Fibroblast of lung (primary cell): ENCODE measurements around the gene TEX55. TPM values are rescaled to one million over a fixed set of nuclear protein-coding genes. Genes with fewer than 3 reads are reported as not detected.

Experiments
- DNase-seq, 2 donors: peaks; one replicate each; pipeline versions ENCODE4 v3.0.0 to v3.0.0-alpha.2; 2010; ENCODE audit warnings: low read depth in 2 of 2
- H2AFZ ChIP-seq: 2 replicates; pipeline ENCODE4 v1.5.1; 2012; ENCODE audit warnings: low read length, control low read depth, inconsistent platforms
- H3K27ac ChIP-seq: 2 replicates; pipeline ENCODE4 v1.5.1; 2011; ENCODE audit warnings: low read length, control low read depth; ENCODE audit not compliant: insufficient read depth
- H3K27me3 ChIP-seq: 2 replicates; pipeline ENCODE4 v1.5.1; 2011; ENCODE audit warnings: mild to moderate bottlenecking, low read length; ENCODE audit not compliant: control insufficient read depth, insufficient read depth
- H3K36me3 ChIP-seq: 2 replicates; pipeline ENCODE4 v1.5.1; 2011; ENCODE audit warnings: low read length; ENCODE audit not compliant: control insufficient read depth, insufficient read depth
- H3K4me1 ChIP-seq: 2 replicates; pipeline ENCODE4 v1.5.1; 2011; ENCODE audit warnings: low read length; ENCODE audit not compliant: control insufficient read depth, insufficient read depth; ENCODE audit errors: extremely low read depth
- H3K4me2 ChIP-seq: 2 replicates; pipeline ENCODE4 v1.5.1; 2011; ENCODE audit warnings: low read length, control low read depth; ENCODE audit not compliant: insufficient read depth; ENCODE audit errors: extremely low read depth
- H3K4me3 ChIP-seq, 4 experiments: fragments of 200-600 bp in 1 of 4; sonication (generic) in 1 of 4; replicated peaks in 1 of 4; 2 replicates each; pipeline ENCODE4 v1.5.1; 2011 to 2016; ENCODE audit warnings: low read length in 4 of 4, low read depth in 3 of 4, mild to moderate bottlenecking in 3 of 4, control low read depth in 2 of 4, inconsistent platforms in 1 of 4, mixed read lengths in 1 of 4; ENCODE audit not compliant: insufficient read depth in 1 of 4; ENCODE audit errors: control extremely low read depth in 1 of 4
- H3K79me2 ChIP-seq: 2 replicates; pipeline ENCODE4 v1.5.1; 2012; ENCODE audit warnings: mild to moderate bottlenecking, low read length, inconsistent platforms; ENCODE audit not compliant: control insufficient read depth, insufficient read depth
- H3K9ac ChIP-seq: 2 replicates; pipeline ENCODE4 v1.5.1; 2011; ENCODE audit warnings: mild to moderate bottlenecking, low read length, control low read depth; ENCODE audit not compliant: insufficient read depth
- H3K9me3 ChIP-seq: 2 replicates; pipeline ENCODE4 v1.5.1; 2012; ENCODE audit warnings: low read depth, low read length; ENCODE audit not compliant: control insufficient read depth, insufficient read depth
- H4K20me1 ChIP-seq: 2 replicates; pipeline ENCODE4 v1.5.1; 2011; ENCODE audit warnings: low read length; ENCODE audit not compliant: control insufficient read depth, insufficient read depth; ENCODE audit errors: extremely low read depth
- CTCF ChIP-seq, 2 donors: IDR thresholded peaks in 1 of 2; conservative IDR thresholded peaks in 1 of 2; 1 replicate in 1 of 2; 2 replicates in 1 of 2; pipeline ENCODE4 v1.5.1; 2011 to 2012; ENCODE audit warnings: low read length in 2 of 2, control low read depth in 1 of 2, inconsistent platforms in 1 of 2, low read depth in 1 of 2, mild to moderate bottlenecking in 1 of 2
- EZH2 ChIP-seq: IDR thresholded peaks from 2 replicates; pipeline ENCODE4 v1.5.1; 2012; ENCODE audit warnings: low read length, control low read depth, mild to moderate bottlenecking; ENCODE audit errors: missing control alignments
- polyA plus RNA-seq, 2 donors: library from polyadenylated mRNA; depleted of rRNA in 1 of 2; stranded (reverse) in 1 of 2; unstranded in 1 of 2; fragments of >200 nt; gene quantifications; 2 replicates each; pipeline ENCODE4 v1.2.1, GENCODE V29; 2011 to 2012; ENCODE audit warnings: missing spikeins in 1 of 2
- total RNA-seq: library from RNA; depleted of rRNA; stranded (reverse); fragments of >200 nt; gene quantifications from 2 replicates; pipeline ENCODE4 v1.2.1, GENCODE V29; 2014

TEX55 gene
- total and polyA plus RNA-seq, 2 donors (not counting 1 experiment from before 2014, with no cell fraction given) = not detected

- Histone ChIP-seq H3K27me3 (no peaks in the 10 kb centered on the region), H3K4me1 (no peaks in the 10 kb centered on the region), H3K79me2 (no peaks in the 10 kb centered on the region), H3K9ac (no peak overlapping the region), H3K27ac (no peak overlapping the region), H3K9me3 (no peaks in the 10 kb centered on the region), H3K4me3 (no peak overlapping the region), H2AFZ (no peak overlapping the region), H3K36me3 (no peaks in the 10 kb centered on the region), H3K4me2 (no peak overlapping the region), H4K20me1 (no peaks in the 10 kb centered on the region)
- no peak for TF ChIP-seq EZH2
- TF ChIP-seq CTCF (conservative IDR thresholded peaks at IDR 0.05 in 1 of 2, IDR thresholded peaks at IDR 0.05 in 1 of 2; ENCODE audit: low read depth in 1 of 2, low read length in 2 of 2) = no peak
- DNase-seq = no peak
Measured at GRCh38 chr3:119156868-119157267, 10.9 kb downstream of the TEX55 start.

GRCh38 chr3:119157971-119158370 lies 12.0 kb downstream of the TEX55 start:
- no peak for TF ChIP-seq CTCF (conservative IDR thresholded peaks at IDR 0.05 in 1 of 2, IDR thresholded peaks at IDR 0.05 in 1 of 2; ENCODE audit: low read depth in 1 of 2, low read length in 2 of 2)
- no peak for TF ChIP-seq EZH2
- no peaks in the 10 kb centered on the region for H4K20me1 ChIP-seq
- H3K79me2 ChIP-seq = no peaks in the 10 kb centered on the region
- no peak overlapping the region for H3K9ac ChIP-seq
- H2AFZ ChIP-seq = no peak overlapping the region
- H3K27me3 ChIP-seq = no peaks in the 10 kb centered on the region
- H3K36me3 ChIP-seq = no peaks in the 10 kb centered on the region
- no peaks in the 10 kb centered on the region for H3K4me1 ChIP-seq
- H3K4me2 ChIP-seq = no peak overlapping the region
- DNase-seq = no peak
- H3K27ac ChIP-seq = no peak overlapping the region
- no peaks in the 10 kb centered on the region for H3K9me3 ChIP-seq
- H3K4me3 ChIP-seq = no peak overlapping the region

- no peak for DNase-seq
- H3K4me1 ChIP-seq = no peaks in the 10 kb centered on the region
- no peaks in the 10 kb centered on the region for H4K20me1 ChIP-seq
- no peaks in the 10 kb centered on the region for H3K79me2 ChIP-seq
- TF ChIP-seq EZH2 (no peak), CTCF (conservative IDR thresholded peaks at IDR 0.05 in 1 of 2, IDR thresholded peaks at IDR 0.05 in 1 of 2; ENCODE audit: low read depth in 1 of 2, low read length in 2 of 2) (no peak)
- H3K27ac ChIP-seq = no peak overlapping the region
- no peak overlapping the region for H3K4me2 ChIP-seq
- no peak overlapping the region for H2AFZ ChIP-seq
- H3K4me3 ChIP-seq = no peak overlapping the region
- no peak overlapping the region for H3K9ac ChIP-seq
- no peaks in the 10 kb centered on the region for H3K36me3 ChIP-seq
- no peaks in the 10 kb centered on the region for H3K27me3 ChIP-seq
- H3K9me3 ChIP-seq = no peaks in the 10 kb centered on the region
Measured at GRCh38 chr3:119160361-119160760, 14.4 kb downstream of the TEX55 start.
